Measurements from ENCODE around the gene FRMD1.

The FRMD1 gene

DNA sequence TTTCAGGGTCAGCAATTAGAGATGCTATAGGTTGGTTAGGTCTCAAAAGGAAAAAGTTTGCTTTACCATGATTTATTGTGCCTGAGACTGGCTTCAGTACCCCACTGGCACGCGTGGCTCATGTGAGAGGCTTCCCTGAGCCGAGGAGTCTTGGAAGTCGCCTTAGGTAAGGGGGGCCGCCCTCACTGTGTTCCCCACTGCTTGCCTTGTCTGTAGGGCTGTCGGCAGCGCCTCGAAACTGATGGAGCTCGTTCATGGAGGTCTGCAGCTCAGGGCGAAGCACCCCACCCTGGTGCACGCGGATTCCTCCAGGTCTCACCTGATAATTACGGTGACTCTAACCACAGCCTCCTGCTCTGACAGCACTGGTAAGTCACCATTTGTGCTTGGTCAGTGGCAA lies 39.2 kb downstream of the FRMD1 start:
- no peak for DNase-seq

DNA sequence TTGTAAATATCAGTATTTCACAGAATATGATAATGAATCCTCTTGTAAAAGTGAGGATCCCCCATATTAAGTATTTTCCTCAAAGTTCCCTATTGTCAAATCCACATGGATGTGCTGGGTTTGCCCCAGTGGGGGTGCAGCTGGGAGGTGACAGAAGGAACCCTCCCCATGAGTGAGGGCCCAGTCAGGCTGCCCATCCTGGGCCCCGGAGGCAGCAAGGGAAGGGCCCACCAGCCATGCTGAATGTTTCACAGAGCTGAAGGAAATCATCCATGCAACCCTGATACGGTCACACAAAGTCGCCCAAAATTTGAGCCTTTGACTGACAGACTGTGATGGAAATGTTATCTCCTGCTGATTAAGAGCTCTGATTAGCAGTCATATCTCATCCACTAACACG lies 39.7 kb downstream of the FRMD1 start:
- no peak for DNase-seq

DNA sequence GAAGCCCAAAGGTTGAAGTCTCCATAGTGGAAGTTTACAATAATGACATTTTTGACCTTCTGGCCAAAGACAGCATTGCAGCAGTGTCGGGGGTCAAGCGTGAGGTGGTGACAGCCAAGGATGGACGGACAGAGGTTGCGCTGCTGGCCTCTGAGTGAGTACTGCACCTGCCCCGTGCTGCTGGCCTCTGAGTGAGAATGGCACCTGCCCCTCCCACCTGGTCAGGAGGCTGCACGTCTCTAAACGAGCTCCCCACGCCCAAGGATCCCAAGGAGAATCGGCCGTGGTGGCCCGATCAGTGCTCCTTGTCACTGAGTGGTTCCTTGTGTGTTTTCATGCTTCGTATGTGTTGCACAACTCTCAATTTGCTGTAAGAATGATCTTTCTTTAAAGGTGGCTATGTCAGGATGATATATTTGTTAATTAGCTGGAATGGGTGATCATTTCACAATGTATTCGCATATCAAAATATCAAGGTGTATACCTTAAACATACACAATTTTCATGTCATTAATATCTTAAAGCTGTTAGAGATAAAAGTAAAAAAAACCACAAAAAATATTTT lies 40.4 kb downstream of the FRMD1 start:
- DNase-seq, result no peak

DNA sequence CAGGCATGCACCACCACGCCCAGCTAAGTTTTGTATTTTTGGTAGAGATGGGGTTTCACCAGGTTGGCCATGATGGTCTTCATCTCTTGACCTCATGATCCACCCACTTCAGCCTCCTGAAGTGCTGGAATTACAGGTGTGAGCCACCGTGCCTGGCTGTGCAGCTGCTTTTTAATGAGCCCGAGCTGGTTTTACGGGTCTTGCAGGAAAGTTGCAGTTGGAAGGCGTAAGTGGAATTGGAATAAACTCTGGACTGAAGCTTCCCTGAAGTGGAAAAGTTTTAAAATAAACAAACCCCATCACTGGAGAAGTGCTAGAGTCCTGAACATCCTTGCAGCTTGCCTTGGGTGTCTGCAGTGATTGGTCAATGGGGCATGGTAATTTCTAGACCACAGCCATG lies 41.2 kb downstream of the FRMD1 start:
- no peak for DNase-seq

DNA sequence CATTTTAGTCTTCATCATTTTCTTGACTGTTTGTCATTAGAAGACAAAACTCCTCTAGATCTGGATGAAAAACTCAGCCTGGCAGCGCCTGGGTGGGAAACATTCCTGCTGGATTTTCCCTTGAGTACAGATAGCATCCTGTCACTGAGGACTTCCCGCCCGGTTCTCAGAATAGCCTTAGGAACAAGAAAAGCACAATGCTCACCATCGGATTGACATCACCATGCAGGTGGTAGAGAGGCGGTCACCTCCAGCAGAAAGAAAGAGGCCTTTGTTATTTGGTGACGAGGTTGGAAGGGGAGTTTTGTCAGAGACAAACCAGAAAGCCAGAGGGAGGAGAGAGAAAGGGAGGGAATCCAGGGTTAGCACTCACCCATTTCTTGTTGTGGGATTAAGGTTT lies 41.8 kb downstream of the FRMD1 start:
- DNase-seq, result no peak

DNA sequence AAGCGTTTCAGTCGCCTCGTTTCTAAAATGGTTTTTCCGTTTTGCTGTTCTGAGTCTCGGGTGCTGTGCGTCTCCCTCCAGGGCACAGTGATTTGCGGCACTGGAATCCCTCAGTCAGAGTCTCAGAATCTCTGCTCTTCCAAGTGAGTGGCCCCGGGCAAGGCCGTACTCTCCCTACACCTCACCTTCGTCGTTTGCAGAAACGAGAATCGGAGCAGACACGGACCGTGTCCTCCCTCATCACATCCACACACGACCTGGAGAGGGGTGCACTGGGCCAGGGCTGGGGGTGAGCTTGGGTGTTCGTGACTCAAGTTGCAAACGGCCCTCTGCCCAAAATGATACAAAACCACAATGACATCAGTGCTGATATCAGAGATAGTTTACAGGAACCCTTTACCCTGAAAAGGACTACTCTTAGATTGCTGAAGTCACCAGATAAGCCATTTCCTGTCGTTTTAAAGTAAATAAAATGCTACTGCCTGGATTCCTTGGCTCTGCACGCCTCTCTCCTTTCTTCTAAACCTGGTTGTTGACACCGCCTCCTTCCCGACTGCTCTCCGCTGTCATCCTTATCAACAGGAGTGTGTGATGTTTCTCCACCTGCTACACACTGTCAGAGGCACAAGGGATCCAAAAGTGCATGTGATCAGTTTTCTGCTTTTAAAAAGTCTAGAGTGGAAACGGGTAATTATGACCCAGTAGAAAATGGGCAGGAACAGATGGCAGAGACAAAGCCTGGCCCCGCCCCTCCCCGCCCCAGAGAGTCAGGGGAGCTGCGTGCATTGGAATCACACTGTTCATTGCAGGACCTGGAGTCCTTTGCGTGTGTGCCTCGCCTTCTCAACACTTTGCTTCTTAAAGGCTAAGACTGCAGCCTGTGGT lies 43.1 kb downstream of the FRMD1 start:
- DNase-seq, result no peak

DNA sequence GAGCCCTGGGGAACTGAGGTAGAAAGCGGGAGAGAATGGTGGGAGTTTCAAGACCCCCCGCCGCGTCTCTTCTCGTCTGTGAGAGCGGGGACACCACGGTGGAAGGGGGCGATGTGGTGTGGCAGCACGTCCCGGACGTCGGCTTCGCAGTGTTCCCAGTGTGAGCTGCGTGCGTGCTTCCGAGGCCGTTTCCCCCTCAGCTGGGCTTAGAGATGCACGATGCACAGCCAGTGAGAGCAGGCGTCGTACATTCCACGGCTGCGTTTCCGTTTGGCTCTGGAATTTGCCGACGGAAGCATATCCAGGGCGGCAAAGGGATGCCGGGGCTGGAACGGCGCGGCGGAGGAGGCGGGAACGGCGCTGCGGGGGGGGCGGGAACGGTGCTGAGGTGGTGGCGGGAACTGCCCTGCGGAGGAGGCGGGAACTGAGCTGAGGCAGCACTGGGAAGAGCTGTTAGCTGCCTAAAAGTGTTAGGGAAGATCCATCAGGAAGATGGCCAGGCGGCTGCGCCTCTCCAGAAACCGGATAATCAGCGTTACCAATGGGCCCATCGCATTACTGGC lies 43.8 kb downstream of the FRMD1 start:
- no peak for DNase-seq

DNA sequence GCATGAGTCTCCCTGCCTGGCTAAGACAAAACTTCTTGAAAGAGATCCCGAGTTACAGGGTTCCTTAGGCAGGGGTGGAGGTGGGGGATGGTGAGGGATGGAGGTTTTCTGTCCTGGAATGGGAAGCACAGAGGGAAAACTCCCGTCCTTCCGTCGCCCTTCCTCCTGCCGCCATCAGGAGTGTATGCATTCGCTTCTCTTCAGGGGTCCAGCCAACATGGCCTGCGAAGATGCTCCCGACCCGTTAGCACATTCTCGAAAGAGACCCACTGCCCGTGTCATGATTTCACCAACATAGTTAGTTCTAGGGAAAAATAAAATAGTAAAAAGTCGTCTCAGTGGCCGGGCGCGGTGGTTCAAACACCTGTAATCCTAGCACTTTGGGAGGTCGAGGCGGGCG lies 44.5 kb downstream of the FRMD1 start:
- no peak for DNase-seq

DNA sequence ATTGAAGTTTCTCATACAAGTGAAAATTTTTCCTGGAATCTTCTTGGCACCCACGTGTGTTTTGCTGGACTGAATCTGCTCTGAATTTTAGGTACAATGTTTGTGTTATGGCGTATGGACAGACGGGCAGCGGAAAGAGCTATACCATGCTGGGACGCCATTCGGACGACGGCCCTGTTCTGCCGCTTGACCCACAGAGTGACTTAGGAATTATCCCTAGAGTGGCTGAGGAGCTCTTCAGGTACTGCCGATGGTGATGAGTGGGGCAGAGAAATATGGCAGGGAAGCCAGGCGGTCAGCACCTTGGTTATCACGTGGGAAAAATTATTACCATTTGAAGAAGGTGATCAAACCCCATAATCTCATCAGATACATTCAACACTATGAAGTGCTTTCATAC lies 45.2 kb downstream of the FRMD1 start:
- DNase-seq, result no peak

DNA sequence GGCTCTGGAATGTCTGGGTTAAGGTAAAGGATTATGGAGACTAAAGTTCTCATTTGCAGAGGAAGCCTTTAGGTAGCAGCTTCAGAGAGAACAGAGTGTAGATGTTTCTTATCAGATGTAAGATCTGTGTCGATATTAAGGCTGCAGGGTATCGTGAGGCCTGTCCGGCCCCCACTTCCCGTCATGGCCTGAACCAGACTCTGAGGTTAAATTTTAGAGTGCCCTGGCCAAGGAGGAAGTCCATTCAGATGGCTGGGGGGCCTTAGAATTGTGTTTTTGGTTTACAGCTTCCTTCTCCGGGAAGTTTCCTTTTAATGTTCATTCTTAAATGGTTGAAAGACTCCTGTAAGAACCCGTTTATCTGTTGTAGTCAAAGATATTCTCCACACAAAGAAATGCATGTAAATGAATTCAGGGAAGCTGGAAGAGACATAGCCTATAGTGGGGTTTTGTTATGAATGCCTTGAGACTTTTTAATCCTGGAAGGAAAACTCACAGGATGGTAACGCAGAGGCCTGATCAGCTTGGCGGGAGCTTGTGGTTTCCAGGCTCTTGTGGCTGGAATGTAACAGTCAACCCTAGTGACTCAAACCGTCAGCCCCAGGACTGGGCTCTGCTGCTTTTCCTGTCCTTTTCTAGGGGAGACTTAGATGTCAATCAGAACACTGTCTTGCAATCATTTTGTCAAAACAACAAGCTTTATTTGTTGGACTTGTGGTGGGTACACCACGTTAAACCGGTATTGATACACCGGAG lies 46.8 kb downstream of the FRMD1 start:
- no peak for DNase-seq

DNA sequence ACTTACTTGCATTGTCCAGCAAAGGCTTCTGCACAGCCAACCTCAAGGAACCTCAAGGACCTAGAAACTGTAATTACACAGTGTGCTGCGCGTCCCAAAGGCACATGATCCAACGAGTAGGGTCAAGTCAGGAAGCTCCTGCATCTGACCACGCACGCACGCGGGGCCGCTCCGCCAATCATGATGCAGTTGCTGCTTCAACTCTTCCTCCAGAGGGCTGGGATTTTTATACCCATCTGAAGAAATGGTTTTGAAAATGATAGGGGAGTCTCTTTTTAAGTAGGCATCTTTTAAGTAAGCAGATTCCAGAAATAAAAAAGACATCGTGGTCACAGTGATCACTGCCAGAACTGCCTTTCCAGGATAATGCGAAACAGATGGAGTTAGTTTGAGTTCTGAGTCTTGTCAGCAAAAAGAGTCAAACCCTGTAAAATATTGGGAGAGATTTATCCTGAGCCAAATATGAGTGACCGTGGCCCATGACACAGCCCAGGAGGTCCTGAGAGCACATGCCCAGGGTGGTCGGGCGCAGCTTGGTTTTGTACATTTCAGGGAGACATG lies 47.5 kb downstream of the FRMD1 start:
- no peak for DNase-seq

DNA sequence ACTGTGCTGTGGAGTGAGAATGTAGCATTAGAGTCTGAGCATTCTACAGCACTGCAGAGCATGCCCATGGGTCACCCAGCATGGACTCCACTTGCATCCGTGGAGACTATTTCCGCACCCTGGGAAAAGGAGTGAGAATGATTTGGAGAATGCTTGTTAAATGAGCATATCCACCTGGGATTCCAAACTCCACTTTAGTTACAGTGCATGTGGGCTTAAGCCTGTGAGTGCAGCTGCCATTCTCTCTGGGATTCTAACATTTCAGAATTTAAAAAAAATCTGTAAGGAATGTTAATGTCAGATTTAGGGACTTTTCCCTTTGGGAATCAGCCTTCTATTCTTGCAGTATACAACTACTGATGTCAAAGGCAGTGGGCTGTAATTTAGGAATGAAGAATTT lies 48.1 kb downstream of the FRMD1 start:
- no peak for DNase-seq

DNA sequence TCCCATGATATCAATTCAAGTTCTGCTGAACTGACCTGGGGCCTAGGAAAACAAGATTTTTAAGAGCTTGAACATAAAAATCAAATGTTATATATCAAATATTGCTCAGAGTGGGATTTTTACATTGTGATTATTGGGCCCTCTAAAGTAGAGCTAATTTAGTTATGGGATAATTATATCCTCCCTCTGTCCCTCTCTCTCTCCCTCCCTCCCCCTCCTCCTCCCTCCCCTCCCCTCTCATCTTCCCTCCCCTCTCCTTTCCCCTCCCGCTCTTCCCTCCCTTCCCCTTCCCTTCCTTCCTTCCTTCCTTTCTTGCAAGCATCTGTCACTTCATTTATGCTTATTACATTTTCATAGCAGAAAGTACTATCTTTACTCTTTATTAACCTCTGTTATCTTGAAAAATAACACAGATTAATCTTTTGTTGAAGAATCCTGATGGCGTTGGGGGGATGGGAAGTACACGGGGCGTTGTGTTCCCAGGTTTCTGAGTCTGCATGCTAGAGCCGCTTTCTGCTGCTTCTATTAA lies 48.7 kb downstream of the FRMD1 start:
- DNase-seq, result no peak

DNA sequence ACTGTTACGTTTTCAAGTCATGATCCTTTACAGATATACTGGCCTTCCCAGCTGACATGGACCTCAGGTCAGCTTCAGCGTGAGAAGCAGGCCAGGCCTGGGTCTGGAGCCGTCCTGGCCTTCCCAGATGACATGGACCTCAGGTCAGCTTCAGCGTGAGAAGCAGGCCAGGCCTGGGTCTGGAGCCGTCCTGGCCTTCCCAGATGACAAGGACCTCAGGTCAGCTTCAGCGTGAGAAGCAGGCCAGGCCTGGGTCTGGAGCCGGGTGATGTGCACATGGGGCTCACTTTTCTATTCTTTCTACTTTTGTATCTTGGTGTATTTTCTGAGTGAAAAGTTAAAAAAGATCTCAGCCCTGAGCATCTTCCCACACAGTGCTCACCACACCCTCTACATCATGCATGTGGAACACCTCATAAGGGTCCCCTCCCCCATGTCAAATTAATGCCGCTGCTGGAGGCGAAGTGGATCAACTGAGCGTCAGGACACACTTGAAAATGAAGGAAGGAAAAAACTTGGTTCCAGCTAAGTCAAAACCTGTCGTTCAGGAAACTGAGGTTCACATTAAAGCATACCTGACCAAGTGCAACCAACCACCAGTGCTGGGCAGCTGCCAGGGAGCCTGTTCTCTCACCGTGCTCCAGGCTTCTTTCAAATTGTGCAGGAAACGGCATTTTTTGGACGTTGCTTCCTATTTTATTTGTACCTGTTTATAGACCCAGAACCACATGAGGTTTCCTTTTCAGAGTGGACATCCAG lies 49.4 kb downstream of the FRMD1 start:
- no peak for DNase-seq

DNA sequence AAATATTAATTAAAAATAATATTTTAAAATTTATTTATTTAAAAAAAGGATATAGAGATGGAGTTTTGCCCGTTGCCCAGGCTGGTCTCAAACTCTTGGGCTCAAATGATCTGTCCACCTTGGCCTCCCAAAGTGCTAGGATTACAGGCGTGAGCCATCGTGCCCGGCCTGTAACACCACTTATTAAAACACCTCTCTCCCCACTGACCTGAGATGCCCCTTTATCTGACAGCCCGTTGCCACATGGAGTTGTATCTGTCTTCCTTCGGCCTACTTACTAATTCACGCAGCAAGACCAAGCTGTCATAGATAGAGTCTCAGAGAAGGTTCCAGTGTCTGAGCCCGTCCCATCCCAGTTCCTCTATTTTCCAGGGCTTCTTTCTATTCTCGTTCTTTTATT lies 50.8 kb downstream of the FRMD1 start:
- DNase-seq, result no peak

DNA sequence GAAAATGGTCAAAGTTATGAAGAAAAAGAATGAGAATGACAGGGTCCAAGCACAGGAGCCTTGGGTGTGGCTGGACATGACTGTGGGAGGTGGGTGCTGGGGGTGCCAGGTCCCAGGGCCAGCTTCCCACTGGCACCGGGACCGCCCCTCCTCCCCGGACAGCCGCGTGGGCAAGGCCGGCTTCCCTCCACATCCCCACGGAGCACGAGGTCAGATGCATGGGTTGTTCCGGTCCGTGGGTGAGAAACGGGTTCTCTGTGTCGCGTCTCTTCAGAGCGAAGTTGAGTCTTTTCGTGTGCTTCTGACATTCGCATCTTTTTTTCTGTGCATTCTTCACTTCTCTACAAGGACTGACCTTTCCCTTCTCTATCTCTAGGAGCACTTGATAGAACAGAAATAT lies 51.5 kb downstream of the FRMD1 start:
- DNase-seq, result no peak

DNA sequence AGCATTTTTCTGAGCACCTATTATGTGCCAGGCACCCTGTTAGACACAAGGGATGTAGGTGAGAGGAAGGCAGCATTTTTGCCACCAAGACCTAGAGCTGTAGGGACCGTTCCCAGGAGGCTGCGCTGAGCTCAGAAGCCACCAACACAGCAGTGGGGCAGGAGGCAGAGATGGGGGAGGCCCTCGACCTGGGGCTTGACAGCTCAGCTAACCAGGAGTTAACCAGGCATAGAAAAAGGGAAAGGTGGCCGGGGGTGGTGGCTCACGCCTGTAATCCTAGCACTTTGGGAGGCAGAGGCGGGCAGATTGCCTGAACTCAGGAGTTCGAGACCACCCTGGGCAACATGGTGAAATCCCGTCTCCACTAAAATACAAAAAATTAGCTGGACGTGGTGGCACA lies 52.1 kb downstream of the FRMD1 start:
- DNase-seq, result no peak

DNA sequence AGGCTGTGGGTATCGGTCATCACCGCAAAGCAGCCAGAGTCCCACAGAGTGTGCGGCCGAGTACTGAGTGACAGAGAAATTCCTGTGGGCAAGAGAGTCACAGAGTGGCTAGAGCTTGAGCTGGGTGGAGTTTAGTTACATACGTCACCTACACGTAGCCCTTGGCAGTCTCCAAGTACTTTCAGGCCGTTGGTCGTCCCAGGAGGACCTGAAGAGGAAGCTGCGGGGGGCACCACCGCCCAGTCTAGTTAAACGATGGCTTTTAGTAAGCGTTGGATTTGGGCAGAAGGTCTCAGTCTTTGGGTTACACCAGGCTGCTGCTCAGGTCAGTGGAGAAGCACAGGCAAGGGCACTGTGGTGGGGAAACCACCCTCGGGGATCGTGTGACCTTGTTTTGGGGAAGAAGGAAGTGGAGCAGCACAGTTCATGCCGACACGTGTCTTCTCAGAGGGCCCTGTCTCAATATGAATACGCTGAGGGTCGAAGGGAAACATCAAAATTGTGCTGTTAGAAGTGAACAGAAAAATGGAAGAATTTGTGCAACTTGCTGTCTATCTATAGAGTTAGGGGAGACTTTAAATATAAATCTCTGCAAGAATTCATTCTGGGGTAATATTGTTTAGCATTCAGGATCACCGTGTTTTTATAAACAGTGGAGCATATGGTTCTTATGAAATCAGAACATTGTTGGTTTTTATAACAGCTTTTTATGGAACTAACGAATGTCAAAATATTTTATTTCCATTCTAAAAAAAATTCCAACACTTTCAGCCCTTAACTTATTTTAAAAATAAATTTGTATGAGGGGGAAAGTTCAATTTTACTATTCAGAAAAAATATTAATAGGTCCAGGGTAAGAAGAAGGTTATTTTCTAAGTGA lies 52.9 kb downstream of the FRMD1 start:
- no peak for DNase-seq

DNA sequence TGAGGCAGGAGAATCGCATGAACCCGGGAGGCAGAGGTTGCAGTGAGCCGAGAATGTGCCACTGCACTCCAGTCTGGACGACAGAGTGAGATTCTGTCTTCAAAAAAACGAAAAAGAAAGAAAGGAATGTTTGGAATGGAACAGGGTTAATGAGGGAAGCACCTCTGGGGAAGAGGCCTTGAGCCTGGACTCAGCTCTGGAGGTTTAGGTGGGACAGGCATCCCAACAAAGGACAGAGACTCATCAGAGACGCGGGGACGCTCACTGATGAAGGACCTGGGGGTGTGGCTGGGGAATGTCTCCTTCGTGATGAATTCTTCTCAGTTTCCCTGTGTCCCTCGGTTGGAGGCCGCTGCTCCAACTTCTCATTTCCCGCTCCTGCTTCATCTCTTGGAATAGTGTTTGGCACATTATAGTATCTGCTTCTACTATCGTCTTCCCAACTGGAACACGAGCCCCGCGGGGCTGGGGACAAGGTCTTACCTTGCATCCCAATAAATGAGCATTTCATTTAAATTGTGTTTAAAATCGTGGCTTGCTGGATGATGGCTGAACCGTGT lies 54.0 kb downstream of the FRMD1 start:
- no peak for DNase-seq

DNA sequence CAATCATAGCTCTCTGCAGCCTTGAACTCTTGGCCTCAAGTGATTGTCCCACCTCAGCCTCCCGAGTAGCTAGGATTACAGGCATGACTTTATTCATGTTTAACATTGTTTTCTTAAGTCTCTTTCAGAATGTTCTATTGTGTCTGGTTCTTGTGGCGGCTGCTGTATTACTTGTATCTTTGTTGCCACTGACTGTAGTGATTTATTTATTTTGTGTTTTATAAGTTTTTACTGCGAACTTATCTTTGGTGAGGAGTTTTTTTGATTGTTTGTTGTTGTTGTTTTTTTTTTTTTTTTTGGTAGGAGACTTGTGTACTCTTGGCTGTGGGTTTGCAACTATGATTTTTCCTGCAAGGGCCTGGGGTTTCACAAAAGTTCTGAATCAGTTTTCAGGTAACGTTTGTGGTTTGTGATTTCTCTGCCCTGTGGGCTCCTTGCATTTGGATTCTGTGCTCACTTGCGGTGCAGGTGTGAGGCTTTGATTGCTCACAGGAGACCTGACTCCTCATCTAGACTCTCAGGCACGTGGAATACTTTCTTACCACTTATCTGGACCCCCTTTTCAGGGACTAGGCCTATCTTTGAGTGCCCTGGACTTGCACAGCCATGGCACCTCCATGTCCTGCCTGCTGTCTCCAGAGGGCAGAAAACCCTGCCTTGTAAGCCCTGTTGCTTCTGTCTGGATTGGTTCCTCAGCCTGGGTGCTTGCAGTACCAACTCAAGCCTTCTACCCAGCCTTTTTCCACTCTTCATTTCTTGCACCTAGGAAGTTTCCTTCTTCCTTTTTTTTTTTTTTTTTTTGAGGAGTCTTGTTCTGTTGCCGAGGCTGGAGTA lies 56.3 kb downstream of the FRMD1 start:
- DNase-seq, result no peak

Data from activated T-cell treated with anti-CD3 and anti-CD28 coated beads, Interleukin-2, amount 50 U/mL, for 1 hour (primary cell).